HG02943 (cell line): ENCODE results near the gene ABHD17A.
A peak's percentile ranks its signal among the peaks of the same experiment; 100 is the strongest.
"Not testable (repeated sequence)": the region's sequence is repeated elsewhere in the genome, so short reads cannot be mapped to it uniquely, and the experiment has no call there.

Experiments used
- ATAC-seq: cut with Tn5 transposase; IDR thresholded peaks from one replicate; pipeline ENCODE4 v1.9.1; 2021; ENCODE audit warnings: mild to moderate bottlenecking, low read depth, moderate library complexity; ENCODE audit not compliant: unreplicated experiment

ABHD17A gene

GRCh38 chr19:1882089-1882785 is 3.1 kb downstream of the ABHD17A start:
- ATAC-seq, result no peak

GRCh38 chr19:1881393-1882088 is 3.8 kb downstream of the ABHD17A start:
- ATAC-seq, result not testable (repeated sequence)

GRCh38 chr19:1880611-1881392 is 4.5 kb downstream of the ABHD17A start:
- ATAC-seq, result no peak

- not testable (repeated sequence) for ATAC-seq
Observed at GRCh38 chr19:1879982-1880381, 5.3 kb downstream of the ABHD17A start.

GRCh38 chr19:1878583-1878982 is 6.7 kb downstream of the ABHD17A start:
- not testable (repeated sequence) for ATAC-seq

GRCh38 chr19:1877280-1877660 is 8.0 kb downstream of the ABHD17A start:
- ATAC-seq, result not testable (repeated sequence)

- ATAC-seq, result peak; percentile 24
Observed at GRCh38 chr19:1876496-1877279, 8.6 kb downstream of the ABHD17A start.

- ATAC-seq, result peak; percentile 72
Observed at GRCh38 chr19:1875646-1876495, 9.4 kb downstream of the ABHD17A start.

GRCh38 chr19:1875265-1875645 is 10.0 kb downstream of the ABHD17A start:
- not testable (repeated sequence) for ATAC-seq

- ATAC-seq, result no peak
Observed at GRCh38 chr19:1874554-1875185, 10.6 kb downstream of the ABHD17A start.

GRCh38 chr19:1873524-1874473 is 11.5 kb downstream of the ABHD17A start:
- no peak for ATAC-seq

- no peak for ATAC-seq
Observed at GRCh38 chr19:1872807-1873523, 12.3 kb downstream of the ABHD17A start.

- no peak for ATAC-seq
Observed at GRCh38 chr19:1871630-1872029, 13.7 kb downstream of the ABHD17A start.

- ATAC-seq, result no peak
Observed at GRCh38 chr19:1871140-1871597, 14.1 kb downstream of the ABHD17A start.

- ATAC-seq, result no peak
Observed at GRCh38 chr19:1868971-1869370, 16.3 kb downstream of the ABHD17A start.

GRCh38 chr19:1867349-1867724 is 18.0 kb downstream of the ABHD17A start:
- no peak for ATAC-seq

GRCh38 chr19:1866693-1867348 is 18.5 kb downstream of the ABHD17A start:
- no peak for ATAC-seq
